Glomerular visceral epithelial cell (primary cell): ENCODE results near the gene VAV2.
A peak's percentile ranks its signal among the peaks of the same experiment; 100 is the strongest.
"Not testable (repeated sequence)": the region's sequence is repeated elsewhere in the genome, so short reads cannot be mapped to it uniquely, and the experiment has no call there.

Experiments used
- DNase-seq: peaks from one replicate; pipeline ENCODE4 v3.0.0-alpha.2; 2016; ENCODE audit errors: extremely low spot score

VAV2 gene

DNA sequence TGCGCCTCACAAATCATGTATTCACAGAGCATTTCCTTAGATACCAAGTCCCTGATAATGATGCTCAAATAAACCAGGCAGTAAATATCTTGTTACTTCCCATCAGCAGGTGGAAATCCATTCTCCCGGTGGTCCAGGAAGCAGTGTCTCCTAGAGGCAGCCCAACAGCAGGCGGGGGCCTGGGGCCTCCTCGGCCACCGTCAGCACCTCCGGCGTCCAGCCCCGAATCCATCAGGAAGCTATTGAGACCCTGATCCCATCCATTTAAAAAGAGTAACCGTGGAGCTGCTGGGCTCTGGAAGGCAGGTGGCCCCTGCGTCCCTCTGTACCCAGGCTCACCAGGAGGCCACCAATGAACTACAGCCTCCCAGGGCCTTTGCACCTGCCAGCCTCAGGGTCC lies 54.0 kb downstream of the VAV2 start:
- DNase-seq, result no peak

DNA sequence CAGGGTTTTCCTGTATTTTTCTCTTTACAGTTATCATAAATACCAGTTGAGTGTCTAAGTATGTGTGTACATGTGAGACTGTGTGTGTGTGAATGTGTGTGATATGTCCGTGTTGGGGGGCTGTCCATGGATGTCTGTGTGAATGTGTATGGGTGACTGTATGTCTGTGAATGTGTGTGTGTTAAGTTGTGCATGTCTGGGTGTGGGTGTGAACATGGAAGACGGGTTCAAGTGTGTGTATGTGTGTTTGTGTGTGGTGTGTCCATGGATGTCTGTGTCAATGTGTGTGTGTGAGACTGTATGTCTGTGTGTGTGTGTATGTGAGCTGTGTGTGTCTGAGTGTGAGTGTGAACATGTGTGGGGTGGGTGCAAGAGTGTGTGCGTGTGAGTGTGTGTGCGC lies 55.0 kb downstream of the VAV2 start:
- no peak for DNase-seq

DNA sequence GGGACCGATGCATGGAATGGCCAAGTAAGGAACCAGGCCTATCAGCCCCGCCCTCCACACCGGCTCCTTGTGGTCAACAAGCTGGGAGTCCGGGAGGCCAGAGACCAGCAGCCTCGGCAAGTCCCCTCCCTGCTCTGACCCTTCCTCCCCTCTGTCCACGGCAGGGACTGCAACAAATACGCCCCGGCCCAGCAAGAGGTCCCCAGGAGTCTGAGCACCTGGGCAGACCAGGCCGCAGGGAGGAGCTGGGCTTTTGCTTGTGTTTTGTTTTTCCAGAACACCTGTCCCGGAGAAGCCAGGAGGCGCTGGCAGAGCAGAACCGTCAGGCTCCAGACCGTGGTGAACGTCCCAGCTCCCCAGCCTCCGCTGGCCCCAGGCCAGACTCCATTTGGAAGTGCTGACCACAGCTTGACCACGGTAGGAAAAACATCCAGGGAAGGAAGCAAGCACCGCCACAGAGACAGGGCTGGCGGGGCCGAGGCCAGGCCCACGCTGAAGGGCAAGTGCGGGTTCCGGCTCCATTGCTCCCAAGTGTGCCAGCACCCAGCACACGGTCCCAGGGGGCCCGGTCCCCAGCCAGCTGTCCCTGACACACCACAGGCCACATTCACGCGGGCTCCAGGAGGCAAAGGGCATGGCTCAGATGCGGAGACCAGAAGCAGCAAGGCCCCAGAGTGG lies 56.7 kb downstream of the VAV2 start:
- peak; percentile 94 for DNase-seq

DNA sequence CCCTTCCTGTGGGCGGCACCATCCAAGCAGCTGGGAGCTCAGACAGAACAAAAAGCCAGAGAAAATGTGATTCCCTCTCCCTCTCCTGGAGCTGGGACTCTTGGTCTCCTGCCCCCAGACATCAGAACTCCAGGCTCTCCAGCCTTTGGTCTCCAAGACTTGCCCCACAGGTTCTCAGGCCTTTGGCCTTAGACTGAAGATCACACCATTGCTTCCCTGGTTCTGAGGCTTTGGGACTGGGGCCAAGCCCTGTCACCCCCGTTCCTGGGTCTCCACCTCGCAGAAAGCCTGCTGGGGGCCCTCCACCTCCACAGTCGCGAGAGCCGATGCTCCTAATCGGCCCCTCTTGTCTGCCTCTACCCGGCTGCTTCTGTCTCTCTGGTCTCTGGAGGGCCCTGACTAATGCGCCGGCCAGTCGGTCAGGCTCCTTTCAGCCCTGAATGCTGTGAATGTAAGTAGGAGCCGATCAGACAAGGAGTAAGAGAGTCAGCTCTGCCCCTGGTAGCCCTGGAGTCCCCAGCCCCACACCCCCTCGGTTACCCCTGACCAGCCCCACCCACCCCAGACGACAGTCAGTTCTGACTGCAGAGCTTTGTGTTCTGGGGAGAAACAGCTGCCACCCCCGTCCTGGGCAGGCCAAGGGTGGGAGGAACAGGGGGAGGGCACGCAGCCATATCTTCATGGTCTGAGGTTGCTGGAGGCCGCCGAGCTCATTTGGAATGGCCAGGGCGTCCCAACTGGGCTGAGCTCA lies 57.5 kb downstream of the VAV2 start:
- no peak for DNase-seq

DNA sequence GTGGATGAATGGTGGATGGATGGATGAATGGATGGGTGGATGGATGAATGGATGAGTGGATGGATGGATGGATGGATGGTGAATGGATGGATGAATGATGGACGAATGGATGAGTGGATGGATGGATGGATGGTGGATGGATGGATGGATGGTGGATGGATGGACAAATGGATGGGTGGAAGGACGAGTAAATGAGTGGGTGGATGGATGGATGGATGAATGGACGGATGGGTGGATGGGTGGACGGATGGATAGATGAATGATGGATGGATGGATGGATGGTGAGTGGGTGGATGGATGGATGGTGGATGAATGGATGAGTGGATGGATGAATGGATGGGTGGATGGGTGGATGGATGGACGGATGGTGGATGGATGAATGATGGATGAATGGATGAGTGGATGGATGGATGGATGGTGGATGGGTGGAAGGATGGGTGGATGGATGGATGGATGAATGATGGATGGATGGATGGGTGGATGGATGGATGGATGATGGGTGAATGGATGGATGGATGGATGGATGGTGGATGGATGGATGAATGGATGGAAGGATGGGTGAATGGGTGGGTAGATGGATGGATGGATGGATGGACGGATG lies 58.6 kb downstream of the VAV2 start:
- DNase-seq, result no peak

DNA sequence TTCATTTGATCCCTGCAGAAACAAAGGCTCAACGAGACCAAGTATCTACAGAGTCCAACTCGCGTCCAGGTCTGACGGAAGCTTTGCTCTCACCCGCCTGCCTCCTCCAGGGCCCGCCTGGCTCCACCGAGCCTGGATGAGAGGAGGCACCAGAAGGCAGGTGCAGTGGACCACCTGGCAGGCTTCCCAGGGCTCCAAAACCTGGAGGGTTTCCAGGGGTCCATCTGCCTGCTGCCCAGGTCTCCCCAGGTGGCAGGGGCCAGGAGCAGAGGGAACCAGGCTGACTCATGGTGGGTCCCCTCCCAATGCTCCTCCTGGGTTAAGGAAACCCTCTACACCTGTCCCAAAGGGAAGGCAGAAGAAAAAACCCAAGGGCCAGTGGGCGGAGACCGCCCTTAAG lies 59.5 kb downstream of the VAV2 start:
- no peak for DNase-seq

DNA sequence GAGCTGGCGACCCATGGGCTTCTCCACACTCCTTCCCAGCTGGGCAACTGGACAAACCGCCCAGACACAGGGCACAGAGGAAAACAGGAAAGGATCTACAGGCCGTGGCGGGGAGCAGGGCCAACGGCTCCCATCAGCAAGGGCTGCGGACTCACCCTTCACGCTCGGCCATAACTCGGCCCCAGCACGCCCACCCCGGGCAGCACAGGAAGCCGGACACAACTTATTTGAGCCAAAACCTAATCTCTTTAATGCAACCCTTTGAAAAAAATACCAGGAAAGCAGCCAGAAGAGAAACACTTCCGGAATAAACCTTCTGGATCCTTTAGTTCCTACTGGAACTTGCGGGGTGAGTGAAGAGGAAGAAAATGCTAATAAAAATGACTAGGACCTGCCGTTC lies 59.9 kb downstream of the VAV2 start:
- DNase-seq, result no peak

DNA sequence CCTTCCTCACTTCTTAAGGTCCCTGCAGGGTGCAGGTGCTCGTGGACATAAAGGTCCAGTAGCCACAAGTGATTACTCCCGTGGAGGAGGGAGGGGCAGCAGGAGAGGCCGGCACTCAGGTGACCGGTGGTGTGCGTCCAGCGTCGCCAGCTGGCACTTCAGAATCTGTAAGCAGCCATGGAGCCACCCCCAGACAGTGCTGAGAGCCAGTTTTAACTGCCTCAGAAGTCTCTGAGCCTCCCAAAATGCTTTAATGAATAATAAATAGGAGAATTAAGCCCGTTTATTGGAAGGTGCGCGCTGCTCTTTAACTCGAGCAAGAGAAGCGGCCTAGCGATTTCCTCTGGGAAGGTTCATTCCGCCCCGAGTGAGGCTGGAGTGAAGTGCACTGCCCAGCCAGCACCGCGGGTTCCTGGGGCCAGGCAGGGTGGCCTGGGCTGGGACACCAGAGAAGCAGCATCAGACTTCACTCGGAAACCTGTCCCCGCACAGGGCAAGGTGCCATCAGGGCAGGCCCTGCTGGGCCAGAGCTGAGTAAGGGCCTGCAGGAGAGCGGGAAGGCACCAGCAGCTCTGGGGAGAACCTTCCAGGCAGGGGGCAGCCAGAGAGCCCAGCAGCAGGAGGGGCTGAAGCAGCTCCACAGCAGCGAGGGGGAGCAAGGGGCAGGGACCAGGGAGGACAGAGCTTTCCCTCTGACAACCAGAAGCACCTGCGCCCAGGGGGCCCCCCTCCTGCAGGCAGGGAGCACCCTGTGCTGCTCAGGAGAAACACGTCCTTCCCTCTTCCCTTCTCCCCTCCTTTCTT lies 61.2 kb downstream of the VAV2 start:
- DNase-seq, result peak; percentile 18

DNA sequence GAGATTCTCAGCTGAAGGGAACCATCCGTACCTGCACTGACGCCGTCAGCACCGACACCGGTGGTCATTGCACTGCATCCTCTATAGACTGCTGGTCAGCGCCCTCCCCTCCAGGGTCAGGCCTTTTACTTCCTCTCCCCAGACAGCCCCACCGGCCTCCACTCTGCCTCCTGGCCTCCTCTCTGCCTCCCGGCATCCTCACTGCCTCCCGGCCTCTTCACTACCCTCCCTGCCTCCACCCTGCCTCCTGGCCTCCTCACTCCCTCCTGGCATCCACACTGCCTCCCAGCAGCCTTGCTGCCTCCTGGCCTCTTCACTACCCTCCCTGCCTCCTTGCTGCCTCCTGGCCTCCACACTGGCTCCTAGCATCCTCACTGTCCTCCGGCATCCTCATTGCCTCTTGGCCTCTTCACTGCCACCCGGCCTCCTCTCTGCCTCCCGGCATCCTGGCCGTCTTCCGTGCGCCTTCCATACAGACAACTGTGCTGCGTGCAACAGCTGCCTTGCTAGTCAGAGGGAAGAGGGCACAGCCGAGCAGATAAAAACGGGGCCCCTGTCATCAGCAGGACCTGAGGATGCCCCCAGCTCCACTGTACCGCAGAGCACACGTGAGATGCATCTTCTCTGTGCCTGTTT lies 62.0 kb downstream of the VAV2 start:
- no peak for DNase-seq

DNA sequence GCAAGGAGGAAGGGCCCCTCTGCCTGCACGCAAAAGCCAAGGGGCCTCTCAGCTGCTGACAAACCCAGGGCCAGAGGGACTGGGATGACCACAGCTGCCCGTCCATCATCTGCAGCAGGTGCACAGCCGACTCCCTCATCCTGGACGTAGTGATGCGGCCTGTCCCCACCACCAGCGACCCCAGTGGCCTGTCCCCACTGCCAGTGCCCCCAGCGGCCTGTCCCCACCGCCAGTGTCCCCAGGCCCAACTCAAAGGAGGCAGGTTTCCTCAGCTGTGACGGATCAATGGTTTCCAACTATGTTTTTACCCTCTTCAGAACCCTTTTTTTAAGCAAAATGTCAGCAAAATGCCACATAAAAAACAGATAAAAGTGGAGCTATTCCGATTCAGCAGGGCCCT lies 62.5 kb downstream of the VAV2 start:
- DNase-seq, result no peak

DNA sequence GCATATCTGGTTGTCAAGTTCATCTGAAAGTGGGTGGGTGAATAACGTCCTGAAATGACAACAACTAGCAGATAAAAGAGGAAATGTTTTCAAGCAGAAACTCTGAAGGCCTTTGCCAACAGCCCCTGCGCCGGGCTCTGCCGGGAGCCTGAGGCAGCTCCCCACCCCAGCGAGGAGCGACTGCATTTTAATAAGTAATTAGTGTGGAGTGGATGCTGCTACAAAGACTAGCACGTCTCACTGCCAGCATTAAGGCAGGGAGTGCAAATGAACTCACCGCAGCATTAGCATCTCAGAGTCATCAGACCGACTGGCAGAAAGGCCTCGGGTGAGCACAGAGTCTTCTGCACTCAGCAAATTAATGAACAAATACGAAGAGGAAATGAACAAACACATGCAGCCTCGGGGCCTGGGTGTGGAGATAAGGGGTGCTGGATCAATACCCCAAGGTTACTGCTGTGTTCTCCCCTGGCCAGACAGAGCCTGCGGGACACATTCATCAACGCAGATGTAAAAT lies 63.8 kb downstream of the VAV2 start:
- DNase-seq, result no peak

DNA sequence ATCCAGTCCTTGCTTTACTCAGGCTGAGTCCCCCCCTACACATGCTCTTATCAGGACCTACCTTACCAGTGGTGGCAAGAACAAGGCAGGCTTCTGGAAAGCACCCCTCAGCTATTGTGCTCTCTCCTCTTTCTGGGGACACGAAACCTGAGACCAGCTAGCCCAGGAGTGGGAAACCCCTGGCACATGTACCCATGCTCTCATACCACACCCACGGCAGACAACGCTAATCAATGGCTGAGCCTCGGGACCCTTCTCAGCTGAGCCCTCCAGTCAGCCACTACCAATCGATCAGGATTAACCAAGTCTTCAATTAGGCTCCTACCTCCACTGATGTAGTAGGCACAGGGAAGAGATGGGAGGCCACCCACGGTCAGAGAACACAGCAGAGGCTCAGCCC lies 65.1 kb downstream of the VAV2 start:
- DNase-seq, result no peak

DNA sequence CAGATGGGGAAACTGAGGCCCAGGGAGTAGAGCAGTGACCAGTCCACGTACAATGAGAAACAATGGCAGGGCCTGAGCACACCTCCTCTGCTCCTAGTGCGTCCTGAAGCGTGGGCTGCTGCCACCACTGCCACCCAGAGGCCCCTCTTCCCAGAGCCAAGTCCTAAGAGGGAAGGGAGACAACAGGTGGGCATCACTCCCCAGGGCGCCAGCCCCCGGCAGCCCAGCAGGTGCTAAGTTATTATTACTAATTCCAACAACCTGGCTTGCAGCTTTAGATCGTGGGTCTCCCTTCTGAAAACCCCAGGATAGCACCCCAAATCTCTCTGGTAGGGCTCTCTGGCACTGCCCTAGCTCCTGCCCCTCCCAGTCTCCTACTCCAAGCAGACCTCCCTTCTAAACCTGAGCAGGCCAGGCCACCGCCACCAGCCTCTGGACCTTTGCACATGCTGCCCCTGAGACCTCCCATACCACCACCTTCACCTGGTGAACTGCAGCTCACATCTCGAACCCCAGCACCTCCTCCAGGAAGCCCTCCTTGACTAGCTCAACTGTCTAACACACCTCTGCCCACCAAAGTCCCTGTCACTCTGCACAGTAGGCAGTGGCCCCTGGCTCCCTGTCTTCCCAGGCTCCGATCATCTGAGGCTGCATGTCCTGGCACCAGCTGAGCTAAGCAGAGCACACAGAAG lies 65.8 kb downstream of the VAV2 start:
- DNase-seq, result no peak

DNA sequence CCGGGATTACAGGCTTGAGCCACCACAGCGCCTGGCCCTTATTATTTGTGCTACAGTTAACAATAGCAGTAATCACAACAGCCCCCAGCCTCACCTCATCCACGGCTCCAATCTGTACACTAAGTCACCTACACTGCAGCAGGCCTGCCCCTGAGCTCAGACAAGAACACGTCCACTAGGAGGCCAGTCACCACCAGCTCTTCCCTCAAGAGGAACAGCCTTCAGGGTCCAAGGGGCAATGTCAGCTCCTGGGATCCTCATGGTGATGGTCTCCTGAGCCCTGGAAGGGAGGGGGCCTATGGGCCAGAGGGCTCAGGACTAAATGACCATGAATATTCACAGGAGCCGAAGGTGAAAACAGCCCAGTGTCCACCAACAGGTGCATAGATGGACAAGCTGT lies 67.7 kb downstream of the VAV2 start:
- DNase-seq, result no peak

DNA sequence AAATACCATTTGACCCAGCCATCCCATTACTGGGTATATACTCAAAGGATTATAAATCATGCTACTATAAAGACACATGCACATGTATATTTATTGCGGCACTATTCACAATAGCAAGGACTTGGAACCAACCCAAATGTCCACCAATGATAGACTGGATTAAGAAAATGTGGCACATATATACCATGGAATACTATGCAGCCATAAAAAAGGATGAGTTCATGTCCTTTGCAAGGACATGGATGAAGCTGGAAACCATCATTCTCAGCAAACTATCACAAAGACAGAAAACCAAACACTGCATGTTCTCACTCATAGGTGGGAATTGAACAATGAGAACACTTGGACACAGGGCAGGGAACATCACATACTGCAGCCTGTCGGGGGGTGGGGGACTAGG lies 68.5 kb downstream of the VAV2 start:
- not testable (repeated sequence) for DNase-seq

DNA sequence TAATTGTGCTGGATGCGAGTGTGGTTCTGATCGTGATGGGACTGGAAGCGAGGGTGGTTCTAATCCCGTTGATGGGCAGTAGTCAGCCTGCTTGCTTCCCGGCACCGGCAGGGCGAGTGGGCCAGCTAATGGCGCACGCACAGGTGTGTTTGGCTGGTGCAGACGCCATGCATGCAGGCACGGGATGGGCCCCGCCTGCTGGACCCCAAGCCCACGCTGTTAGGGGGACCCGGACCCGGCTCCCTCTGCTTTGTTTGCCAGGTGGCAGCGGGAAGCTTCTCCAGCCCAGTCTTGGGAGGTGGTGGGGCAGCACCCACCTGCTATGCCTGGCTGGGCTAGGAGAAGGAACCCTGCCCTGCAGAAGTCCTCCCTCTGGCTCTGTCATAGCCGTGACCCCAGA lies 70.3 kb downstream of the VAV2 start:
- no peak for DNase-seq

DNA sequence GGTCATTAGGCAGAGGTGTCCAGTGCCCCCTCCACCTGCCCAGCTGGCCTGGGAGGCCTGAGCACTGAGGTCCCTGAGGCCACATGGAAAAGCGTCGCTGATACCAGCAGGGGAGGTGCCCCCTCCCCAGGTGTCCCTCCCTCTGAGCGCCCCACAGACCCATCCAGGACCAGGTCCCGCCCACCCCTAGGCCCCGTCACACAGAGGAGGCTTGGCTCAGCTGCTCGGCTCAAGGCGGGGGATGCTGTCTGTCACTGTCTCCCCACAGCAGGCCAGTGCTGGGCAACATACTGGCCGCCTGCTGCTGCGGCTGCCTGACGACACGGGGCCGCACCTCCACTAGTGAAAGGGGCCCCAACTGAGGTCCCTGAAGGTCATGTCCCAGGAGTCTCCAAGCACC lies 71.7 kb downstream of the VAV2 start:
- no peak for DNase-seq

DNA sequence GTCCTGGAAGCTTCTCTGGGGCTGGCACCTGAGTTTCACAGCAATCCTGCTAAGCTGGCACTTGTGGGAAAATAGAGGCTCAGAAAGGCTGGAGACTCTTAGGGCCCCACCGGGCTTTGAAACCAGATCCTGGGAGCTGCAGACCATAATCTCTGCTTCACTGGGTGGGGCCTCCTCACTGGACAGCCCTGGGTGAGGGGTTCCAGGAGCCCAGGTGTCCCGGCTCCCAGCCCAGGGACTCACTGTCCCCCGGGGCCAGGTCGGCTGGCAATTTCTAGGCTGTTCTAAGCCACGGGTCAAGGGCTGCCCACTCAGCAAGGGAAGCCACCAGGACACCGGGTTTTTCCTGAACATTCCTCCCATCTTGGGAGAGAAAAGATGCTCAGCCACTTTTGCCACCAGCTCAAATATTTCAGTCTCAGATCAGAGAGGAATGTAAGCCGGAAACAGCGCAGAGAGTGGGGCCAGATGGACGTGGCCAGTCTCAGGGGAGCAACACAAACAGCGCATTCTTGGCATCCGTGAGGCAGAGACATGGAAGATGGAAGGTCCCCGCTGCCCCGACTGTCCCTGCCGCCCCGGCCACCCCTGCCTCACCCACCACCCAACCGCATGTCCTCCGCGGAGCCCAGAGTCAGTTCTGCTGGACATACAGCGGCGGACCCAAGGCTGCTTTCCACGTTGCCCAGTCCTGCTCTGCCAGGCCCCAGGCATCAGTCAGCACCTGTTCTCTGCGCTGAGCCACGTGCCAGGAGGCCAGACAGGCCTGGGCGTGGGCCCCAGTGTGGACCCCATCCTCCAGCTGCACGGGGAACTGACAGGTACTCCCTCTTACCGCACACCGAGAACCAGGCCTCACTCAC lies 72.6 kb downstream of the VAV2 start:
- no peak for DNase-seq

DNA sequence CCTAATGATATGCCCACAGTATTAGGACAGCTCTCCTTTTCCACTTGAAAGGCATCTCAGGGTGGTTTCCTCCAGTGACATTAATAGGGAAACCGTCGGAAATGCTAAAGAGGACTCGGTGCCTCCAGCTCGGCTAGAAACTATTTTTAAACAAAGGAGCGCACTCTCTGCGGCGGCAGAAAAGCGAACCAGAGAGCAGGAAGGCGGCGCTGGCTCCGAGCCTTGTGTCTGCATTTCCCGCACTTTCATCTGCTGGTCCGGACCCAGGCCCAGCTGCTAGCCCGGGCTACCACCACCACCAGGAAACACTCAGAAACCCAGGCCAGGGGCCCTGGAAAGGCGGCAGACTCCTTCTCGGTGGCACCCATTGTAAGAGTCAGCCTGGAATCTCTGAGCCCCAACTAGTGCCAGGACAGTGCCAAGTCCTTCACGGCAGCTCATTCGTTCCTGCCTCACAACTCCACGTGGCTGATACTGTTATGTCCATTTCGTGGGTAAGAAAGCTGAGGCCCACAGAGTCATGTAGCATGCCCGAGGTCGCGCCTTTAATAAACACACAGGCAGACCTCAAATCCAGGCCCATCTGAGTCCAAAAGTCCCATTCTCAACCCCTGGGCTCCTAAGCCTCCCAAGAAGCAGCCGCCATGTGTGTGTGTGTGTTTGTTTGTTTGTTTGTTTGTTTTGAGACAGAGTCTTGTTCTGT lies 73.9 kb downstream of the VAV2 start:
- DNase-seq, result no peak

DNA sequence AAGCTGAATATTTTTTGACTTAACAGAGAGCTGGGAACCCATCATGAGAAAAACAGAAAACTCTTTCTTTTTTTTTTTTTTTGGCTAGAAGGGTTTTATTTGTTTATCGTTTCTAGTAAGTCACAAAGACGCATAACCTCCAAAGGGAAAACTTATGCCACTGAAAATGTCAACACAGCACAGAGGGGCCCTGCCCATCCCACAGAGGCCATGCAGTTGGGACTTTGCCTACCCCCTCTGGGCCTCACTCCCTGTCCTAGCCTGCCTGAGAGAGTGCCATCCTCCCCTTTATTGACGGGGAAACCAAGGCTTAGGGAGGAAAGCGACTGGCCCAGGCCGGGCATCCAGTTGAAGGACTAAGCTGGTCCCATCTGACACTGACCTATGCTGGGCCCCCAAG lies 74.7 kb downstream of the VAV2 start:
- no peak for DNase-seq
